Measurements from ENCODE around the gene RTP1.
"Not testable (repeated sequence)": the region's sequence is repeated elsewhere in the genome, so short reads cannot be mapped to it uniquely, and the experiment has no call there.

The RTP1 gene

GRCh38 chr3:187236962-187237361 is 39.7 kb downstream of the RTP1 start:
- no peaks in the 10 kb centered on the region for H3K4me1 Mint-ChIP-seq
- peaks cover 5% of the 10 kb centered on the region for H3K36me3 Mint-ChIP-seq (ENCODE audit: low read depth)
- TF ChIP-seq CTCF (IDR thresholded peaks at IDR 0.05; ENCODE audit: unreplicated experiment in 3 of 3) = no peak
- no peaks in the 10 kb centered on the region for H3K27me3 Mint-ChIP-seq (ENCODE audit: low read depth)
- no peak overlapping the region for H3K27ac Mint-ChIP-seq
- no peak overlapping the region for H3K4me3 Mint-ChIP-seq
- peaks cover 3% of the 10 kb centered on the region for H3K9me3 Mint-ChIP-seq

- H3K27me3 Mint-ChIP-seq (ENCODE audit: low read depth) = no peaks in the 10 kb centered on the region
- peaks cover 3% of the 10 kb centered on the region for H3K9me3 Mint-ChIP-seq
- H3K4me1 Mint-ChIP-seq = no peaks in the 10 kb centered on the region
- peaks cover 5% of the 10 kb centered on the region for H3K36me3 Mint-ChIP-seq (ENCODE audit: low read depth)
- H3K27ac Mint-ChIP-seq = no peak overlapping the region
- H3K4me3 Mint-ChIP-seq = no peak overlapping the region
- no peak for TF ChIP-seq CTCF (IDR thresholded peaks at IDR 0.05; ENCODE audit: unreplicated experiment in 3 of 3)
Observed at GRCh38 chr3:187237741-187238140, 40.5 kb downstream of the RTP1 start.

GRCh38 chr3:187238239-187238638 is 41.0 kb downstream of the RTP1 start:
- no peaks in the 10 kb centered on the region for H3K4me1 Mint-ChIP-seq
- TF ChIP-seq CTCF (IDR thresholded peaks at IDR 0.05; ENCODE audit: unreplicated experiment in 3 of 3) = no peak
- no peak overlapping the region for H3K4me3 Mint-ChIP-seq
- peaks cover 5% of the 10 kb centered on the region for H3K36me3 Mint-ChIP-seq (ENCODE audit: low read depth)
- H3K9me3 Mint-ChIP-seq = peaks cover 3% of the 10 kb centered on the region
- H3K27me3 Mint-ChIP-seq (ENCODE audit: low read depth) = no peaks in the 10 kb centered on the region
- no peak overlapping the region for H3K27ac Mint-ChIP-seq

DNA sequence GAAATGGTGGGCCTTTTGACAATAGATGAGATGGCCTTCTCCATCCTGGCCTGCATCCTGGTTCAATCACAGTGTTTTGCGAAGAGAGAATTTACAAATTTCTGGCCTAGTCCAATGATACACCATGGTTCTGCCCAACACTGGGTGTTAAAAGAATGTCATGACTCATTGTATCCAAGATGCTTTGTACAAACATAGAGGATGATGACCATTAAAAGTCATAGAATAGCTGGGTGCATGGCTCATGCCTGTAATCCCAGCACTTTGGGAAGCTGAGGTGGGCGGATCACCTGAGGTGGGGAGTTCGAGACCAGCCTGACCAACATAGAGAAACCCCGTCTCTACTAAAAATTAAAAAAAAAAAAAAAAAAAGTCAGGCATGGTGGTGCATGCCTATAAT is 41.5 kb downstream of the RTP1 start:
- H3K36me3 Mint-ChIP-seq (ENCODE audit: low read depth); H3K27ac Mint-ChIP-seq: not testable (repeated sequence)

GRCh38 chr3:187242435-187242834 is 45.1 kb downstream of the RTP1 start:
- peaks cover 5% of the 10 kb centered on the region for H3K36me3 Mint-ChIP-seq (ENCODE audit: low read depth)
- TF ChIP-seq CTCF (IDR thresholded peaks at IDR 0.05; ENCODE audit: unreplicated experiment in 3 of 3) = no peak
- no peak overlapping the region for H3K4me3 Mint-ChIP-seq
- no peak overlapping the region for H3K27ac Mint-ChIP-seq
- peaks cover 3% of the 10 kb centered on the region for H3K9me3 Mint-ChIP-seq
- H3K4me1 Mint-ChIP-seq = no peaks in the 10 kb centered on the region
- H3K27me3 Mint-ChIP-seq (ENCODE audit: low read depth) = peaks cover 4% of the 10 kb centered on the region

More for the DNA sequence above, 41.5 kb downstream of the RTP1 start:
- not testable (repeated sequence) for H3K4me3 Mint-ChIP-seq; H3K4me1 Mint-ChIP-seq; H3K9me3 Mint-ChIP-seq; H3K27me3 Mint-ChIP-seq (ENCODE audit: low read depth)

GRCh38 chr3:187242900-187243299 is 45.6 kb downstream of the RTP1 start:
- no peak overlapping the region for H3K4me3 Mint-ChIP-seq
- peaks cover 5% of the 10 kb centered on the region for H3K36me3 Mint-ChIP-seq (ENCODE audit: low read depth)
- no peak overlapping the region for H3K27ac Mint-ChIP-seq
- H3K4me1 Mint-ChIP-seq = no peaks in the 10 kb centered on the region
- H3K27me3 Mint-ChIP-seq (ENCODE audit: low read depth) = peaks cover 4% of the 10 kb centered on the region
- peaks cover 3% of the 10 kb centered on the region for H3K9me3 Mint-ChIP-seq
- no peak for TF ChIP-seq CTCF (IDR thresholded peaks at IDR 0.05; ENCODE audit: unreplicated experiment in 3 of 3)
